ENCODE results near the gene MCU.
"Not testable (repeated sequence)": the region's sequence is repeated elsewhere in the genome, so short reads cannot be mapped to it uniquely, and the experiment has no call there.

MCU gene

DNA sequence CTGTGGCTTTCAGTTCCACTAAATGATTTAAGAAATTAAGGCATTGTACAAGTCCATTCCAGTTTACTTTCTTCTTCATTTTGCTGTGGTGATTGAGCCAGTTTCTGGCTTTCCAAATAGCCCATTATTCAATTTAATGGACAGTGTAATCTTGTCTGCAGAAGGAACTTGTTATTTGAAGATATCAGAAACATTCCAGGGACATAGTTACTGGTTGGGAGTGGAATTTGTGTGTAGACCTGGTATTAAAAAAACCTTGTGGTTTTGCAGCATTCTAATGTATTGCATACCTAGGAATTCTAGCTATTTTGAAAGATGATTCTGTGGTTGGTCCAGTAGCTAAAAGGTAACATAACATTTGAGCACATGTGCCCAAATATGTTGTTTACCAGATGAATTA, 72.2 kb downstream of the MCU start:
- DNase-seq = no peak

DNA sequence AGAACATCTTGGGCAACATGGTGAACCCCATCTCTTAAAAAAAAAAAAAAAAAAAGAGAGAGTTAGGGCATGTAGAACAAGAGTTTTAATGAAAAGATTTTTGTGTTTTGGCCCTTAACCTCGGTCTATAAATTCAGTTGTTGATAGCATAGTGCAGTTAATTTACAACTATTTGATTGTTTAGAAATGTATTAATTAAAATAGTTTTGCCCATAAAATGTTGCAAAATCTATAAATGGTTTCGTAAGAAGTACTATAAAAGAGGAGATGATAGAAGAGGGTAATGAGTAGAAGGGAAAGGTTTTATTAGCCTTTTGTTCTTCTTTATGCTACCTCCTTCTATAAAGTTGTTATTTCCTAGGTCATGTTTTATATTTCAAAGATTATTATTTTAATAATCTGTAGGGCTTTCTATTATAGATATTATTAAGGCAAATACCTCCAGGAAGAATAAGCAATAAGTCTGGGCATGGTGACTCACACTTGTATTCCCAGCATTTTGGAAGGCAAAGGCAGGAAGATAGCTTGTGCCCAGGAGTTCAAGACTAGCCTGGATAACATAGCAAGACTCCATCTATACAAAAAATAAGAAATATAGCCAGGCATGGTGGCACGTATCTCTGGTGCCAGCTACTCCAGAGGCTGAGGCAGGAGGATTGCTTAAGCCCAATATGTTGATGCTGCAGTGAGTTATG, 73.3 kb downstream of the MCU start:
- no peak for DNase-seq

DNA sequence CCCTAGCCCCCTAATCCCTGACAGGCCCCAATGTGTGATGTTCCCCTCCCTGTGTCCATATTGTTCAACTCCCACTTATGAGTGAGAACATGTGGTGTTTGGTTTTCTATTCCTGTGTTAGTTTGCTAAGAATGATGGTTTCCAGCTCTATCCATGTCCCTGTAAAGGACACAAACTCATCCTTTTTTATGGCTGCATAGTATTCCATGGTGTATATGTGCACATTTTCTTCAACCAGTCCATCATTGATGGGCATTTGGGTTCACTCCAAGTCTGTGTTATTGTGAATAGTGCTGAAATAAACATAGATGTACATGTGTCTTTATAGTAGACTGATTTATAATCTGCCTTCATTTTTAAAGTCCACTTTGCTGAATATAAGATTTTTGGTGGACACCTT, 79.3 kb downstream of the MCU start:
- not testable (repeated sequence) for DNase-seq

DNA sequence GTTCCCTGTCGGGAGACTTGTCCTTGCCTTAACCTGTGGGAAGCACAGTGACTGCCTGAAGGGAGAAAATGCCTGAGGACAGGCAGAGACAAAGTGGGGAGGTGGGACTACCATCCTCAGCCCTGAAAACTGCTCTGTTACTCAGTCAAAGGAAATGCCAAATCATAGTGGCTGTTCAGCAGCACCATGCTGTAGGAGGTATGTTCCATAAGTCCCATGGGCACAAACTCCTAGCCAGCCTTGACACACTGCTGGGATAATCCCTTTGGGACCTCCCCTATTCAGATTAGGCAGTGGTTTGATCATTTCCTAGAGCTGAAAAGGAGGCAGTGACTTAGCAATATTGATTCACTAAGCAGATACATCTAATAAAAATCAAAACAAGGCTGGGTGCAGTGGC, 80.1 kb downstream of the MCU start:
- DNase-seq = no peak

DNA sequence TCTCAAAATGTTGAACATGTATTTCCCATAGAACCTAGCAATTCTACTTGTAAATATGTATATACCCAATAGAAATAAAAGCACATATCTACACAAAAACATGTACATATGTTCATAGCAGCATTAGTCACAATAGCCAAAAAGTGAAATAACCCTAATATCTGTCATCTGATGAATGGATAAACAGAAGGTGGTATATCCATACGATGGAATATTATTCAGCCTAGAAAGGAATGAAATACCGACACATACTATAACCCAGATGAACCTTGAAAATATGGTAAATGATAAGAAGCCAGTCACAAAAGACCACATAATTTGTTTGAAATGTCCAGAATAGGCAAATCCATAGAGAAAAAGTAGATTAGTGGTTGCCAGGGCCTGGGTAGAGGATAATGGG, 87.9 kb downstream of the MCU start:
- DNase-seq = no peak

DNA sequence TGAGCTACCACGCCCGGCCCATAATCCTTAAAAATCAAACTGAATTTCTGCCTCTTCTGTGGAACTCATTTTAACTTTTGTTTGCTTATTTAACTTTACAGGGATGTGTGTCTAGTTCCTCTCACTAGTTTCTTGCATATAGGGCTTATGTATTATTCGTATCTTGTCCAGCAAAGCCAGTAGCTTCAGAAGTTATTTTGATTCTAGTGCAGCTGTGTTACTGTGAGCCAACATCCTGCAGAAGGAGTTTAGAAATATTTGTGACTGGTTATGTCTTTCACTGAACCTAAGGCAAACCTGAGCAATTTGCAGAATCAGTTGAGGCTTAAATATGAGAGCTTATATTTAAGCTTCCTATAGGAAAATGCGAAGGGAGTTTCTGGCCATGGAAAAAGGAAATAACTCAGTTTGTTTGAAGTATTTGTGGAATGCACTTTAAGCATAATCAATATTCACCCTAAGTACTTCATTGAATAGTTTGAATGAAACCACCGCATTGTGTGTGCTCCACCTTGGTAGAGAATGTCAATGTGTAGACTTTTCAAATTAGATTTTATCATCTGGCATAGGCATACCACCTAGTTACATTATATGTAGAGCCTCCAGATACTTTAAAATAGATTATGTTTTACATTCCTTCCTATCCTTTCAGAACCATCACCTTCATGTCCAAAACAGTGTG, 90.8 kb downstream of the MCU start:
- DNase-seq = no peak

DNA sequence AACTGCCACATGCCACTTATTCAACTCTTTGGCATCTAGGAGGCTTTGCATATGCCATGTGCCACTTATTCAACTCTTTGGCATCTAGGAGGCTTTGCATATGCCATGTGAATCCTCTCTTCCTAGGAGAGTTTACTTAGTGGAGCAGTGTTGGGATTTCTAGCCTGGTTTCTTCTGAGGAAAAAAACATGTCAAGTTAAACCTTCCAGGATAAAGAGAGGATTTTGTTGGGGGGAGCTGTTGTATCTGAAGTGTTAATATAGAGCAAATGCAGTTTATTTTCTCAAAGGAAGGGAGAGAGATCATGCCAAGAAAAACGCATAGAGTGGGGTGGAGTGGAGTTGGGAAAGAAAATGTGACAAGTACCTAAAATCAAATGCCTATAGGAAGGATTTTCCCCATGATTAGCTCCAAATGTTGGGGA, 91.5 kb downstream of the MCU start:
- DNase-seq = no peak

DNA sequence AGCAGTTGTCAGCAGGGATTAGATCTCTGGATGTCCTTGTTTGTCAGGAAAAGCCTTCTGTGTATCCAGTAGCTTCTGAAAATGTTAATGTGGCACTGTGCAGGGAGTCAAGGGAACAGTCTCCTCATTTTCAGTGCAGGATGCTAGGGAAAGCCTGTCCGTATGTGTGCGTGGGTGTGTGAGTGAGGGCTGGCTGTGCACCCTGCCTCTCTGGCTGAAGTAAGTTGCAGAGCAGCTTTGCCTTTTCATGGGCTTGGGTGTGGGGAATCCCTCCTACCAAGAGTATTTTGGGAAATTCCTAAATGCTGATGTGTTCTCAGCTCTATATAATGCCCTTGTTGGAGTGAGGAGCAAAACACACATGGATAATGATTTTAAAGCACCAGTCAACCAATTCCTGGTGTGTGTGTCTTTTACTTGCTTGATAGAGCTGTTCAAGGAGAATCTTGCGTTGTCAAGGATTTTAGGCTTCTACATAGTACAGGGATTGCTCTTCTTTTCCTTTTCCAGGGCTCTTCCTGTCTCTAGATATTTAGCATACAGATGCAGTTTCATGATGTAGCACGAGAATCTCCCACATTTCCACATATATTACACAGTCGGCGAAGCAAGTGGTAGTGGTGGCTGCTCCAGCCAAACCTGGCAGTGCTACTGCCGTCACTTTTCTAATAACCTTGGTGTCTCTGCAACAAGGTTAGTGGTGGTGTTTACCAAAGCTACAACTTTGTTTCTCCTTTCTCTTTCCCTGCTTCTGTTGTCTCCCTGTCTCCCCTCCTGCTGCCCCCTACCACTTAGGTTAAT, 92.8 kb downstream of the MCU start:
- DNase-seq = no peak

DNA sequence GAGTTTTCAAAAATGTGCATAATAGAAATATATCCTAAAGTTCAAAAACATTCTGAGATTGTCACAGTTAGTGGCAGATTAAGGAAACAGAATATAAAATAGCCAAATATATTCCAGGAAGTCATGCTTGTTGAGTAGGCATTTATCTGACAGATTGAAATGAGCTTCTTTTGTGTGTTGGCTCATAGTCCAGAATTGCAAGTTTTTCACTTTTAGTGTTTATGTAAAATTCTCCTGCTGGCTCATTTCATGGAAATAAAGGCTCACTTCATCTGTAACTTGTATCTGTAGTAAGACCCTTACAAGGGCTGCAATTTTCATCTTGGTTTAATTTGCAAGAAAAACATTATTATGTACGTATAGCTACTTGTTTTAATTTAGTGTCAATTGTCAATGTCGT, 93.5 kb downstream of the MCU start:
- DNase-seq = no peak

DNA sequence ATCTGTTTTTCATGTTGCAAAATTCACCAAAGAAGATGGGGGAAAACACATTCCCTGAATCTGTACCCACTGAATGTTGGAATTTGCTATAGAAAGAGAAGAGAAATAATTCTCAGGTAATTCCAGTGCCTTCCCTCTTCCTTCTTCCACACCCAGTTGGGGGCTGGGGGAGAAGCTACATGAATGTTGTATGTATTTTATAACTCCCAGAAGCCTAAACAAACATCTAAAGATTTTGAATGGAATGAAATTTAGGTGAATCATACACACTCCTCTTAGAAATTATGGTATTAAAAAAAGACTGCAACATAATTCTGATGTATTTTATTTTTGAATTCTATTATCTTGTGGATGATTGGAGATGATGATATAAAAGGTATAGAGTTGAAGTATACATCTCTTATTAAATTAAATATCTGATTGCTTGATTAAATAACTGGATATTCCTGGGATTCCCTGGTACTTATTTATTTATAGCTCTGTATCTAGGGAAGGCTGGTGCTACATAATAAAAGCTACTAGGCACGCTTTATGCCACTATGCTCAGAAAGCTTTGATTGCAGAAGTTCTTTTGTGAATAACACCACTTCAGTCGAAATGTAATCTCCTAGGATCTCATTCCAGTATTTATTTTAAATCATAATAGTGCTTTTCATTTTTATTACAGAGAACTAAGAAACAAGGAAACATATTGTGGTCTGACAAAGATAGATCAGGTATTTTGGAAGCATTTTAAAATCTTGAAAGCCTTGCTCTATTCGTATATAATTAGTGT, 98.5 kb downstream of the MCU start:
- no peak for DNase-seq

DNA sequence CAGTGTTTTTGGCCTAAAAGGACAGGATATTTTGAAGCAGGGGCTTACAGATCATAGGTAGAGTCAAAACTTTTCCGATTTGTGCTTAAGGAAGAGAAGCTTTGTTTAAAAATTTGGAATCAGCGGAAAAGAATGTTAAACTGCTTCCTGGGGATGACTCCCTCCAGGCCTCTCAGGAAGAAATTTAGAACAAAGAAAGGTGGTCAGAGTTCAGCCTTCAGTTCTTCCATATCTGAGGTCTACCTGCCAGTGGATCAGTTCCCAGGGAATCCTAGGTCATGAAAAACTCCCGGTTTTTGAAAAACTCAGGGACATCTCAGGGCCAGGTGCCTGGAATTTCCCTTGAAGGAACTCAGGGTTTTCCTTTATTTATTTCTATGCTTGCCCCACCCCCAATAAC, 100.3 kb downstream of the MCU start:
- no peak for DNase-seq

DNA sequence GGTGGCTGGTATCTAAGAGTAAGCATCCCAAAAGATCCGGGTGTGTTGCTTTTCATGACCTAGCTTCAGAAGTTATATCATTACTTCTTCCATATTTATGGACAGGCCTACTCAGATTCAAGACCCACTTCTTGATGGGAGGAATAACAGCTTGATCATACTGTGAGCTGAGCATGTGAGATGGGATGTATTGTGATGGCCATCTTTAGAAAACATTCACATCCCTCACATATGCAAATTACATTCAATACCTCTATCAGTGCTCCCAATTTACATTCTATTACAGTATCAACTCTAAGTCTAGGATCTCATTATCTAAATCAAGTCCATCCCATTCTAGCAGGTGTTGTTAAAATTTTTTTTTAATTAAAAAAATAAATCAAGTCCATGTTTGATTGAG, 101.8 kb downstream of the MCU start:
- DNase-seq = no peak

DNA sequence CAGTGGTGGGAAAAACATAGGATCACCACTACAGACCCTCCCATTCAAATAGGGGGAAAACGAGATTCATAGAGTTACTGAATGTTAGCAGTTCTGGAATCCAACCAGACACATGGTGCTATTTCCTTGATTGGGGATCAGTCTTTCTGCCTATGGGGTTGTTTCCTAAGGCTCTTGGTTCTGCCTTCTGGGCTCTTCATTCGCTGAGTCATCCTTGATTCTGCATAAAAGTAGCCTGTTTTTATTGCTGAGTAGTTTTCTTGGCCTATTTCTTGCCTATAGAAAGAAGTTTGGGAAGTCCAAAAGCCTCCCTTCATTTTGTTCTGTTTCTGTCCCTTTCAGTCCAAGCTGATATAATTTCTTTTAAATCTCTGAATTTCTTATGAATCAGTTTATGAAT, 102.3 kb downstream of the MCU start:
- no peak for DNase-seq

DNA sequence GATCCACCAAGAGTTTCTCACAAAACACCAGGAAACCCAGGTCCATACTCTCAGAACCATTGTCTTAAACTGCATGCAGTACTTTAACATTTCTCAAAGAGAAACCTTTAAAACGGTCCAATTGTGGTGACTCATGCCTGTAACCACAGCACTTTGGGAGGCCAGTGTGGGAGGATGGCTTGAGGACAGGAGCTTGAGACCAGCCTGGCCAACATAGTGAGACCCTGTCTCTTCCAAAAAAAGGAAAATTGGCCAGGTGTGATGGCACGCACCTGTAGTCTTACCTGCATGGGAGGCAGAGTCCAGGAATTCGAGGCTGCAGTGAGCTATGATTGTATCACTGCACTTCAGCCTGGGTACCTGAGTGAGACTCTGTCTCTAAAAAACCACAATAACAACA, 104.1 kb downstream of the MCU start:
- DNase-seq = no peak

DNA sequence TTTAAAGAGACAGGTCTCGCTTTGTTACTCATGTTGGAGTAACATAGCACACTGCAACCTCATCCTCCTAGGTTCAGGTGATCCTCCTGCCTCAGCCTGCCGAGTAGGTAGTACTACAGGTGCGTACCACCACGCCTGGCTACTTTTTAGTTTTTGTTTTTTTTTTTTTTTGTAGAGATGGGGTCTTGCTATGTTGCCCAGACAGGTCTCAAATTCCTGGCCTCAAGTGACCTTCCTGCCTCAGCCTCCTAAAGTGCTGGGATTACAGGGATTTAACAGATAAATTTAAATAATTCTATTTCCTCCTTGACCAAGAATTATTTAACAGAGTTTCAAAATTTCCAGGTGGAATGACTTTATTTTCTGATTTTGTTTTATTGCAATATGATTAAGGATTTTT, 104.6 kb downstream of the MCU start:
- DNase-seq = no peak

DNA sequence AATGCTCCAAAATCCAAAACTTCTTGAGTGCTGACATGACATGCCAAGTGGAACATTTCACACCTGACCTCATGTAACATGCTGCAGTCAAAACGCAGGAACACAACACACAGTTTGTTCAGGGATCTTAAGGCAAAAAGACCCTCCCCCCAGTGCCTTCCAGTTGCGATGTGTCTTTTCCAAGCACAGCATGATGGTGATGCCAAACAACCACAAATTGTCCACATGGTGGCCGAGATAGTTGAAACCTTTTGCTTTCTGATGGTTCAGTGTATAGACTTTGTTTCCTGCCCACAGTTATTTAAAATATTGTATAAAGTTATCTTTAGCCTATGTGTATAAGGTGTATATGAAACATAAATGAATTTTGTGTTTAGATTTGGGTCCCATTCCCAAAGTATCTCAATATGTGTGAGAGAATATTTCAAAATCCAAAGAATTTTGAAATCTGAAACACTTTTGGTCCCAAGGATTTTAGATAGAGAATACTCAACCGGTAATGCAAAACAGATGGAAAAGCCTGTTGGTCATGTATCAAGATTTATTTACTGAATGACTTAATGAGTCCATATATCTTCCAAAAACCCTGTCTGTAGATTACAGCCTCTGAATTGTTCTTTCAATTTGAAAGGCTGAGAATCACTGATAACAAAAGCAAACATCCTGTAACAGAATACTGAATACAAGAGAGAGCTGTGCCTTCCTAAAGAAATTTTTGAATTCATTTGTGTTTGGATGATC, 108.2 kb downstream of the MCU start:
- DNase-seq = no peak

DNA sequence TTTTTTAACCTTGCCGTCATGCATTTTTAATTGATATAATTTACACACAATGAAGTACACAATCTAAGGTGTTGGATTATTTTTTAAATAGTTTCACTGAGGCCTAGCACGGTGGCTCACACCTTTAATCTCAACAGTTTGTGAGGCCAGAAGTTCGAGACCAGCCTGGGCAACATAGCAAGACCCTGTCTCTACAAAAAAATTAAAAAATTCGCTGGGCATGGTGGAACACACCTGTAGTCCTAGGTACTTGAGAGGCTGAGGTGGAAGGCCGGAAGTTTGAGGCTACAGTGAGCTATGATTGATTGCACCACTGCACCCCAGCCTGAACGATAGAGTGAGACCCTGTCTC, 108.8 kb downstream of the MCU start:
- DNase-seq = no peak

DNA sequence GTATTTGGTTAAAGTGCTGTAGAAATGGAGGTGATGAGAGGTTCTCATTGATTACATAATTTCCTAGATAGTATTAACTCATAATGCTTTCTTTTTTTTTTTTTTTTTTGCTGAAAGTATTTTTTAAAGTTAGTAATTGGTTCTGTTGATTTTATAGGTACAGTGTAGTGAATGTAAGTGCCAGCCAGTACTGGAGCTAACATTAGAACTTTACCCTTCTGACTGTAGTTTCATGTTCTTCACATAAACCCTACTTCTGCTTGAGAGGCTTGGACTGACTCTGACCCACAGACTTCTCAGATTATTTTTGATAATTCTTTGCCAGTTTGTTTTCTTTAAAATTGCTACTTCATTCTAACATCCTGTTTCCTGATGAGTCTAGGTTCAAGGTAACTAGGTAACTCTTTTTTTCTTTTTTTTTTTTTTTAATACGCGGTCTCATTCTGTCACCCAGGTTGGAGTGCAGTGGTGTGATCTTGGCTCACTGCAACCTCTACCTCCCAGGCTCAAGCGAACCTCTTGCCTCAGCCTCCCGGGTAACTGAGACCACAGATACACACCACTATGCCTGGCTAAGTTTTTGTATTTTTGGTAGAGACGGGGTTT, 109.4 kb downstream of the MCU start:
- no peak for DNase-seq

DNA sequence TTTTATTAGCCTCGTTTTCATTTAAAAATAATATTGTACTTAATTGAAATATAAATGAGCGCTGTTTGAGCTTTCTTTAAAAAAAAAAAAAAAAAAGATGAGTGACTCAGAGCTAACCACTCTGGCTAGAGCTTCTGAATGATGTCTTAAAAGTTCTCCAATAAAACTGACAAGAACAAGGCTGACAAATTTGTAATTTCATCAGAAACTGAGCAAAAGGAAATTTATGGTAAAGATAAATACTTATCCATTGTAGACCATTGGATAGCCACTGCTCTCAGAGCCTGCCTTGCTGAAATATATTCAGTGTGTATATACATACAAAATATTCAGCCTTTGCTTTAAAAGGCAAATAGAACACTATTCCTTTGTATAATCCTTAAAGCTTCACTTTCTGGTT, 110.4 kb downstream of the MCU start:
- DNase-seq = no peak

DNA sequence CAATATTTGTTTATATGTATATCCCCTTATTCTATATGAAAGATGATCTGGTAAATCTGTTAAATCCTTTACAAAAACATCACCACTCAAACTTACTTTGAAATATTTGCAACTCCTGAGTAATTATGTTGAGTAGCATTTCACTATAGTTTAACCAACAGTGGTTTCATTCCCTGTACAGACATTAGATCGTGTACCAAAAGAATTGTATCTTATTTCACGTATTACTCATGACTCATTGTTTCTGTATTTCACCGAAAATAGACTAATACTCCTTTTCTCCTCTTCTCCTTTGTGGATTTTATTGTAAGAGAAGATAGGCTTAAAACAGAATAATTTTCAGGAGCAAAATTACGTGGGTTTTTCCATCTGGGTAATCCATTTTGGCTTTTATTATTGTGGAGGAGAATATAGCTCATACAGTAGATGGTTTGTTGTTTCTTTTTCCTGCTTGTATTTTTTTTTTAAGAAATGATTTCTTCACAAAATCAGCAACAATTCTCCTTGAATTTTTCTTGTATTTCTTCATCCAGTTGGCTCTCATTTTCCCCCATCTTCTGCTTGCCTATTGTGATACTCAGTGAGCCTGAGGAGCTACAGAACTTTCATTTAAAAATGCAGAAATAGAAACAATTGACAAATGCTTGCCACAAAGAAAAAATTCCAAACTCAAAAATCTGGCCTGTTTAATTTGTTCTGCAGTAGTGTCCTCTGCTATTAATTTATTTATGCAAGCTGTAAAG, 111.0 kb downstream of the MCU start:
- DNase-seq = no peak

DNA sequence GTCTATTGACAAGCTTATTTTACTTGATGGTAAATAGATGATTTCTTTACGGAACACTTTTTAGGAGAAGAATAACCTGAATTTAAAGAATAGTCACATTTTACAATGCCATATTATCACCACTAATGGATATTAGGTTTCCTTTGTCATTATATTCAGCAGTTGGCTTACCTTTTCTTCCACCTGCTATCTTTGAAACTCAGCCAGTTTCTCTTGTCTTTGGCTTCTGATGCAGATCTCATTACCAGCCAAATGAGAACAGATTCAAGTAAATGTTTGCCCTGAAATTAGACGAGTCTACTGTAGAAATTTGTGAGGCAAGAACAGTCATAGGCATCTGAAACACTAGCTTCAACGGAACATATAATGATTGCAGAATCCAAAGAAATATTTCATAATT, 116.1 kb downstream of the MCU start:
- peak; percentile 50 for DNase-seq

DNA sequence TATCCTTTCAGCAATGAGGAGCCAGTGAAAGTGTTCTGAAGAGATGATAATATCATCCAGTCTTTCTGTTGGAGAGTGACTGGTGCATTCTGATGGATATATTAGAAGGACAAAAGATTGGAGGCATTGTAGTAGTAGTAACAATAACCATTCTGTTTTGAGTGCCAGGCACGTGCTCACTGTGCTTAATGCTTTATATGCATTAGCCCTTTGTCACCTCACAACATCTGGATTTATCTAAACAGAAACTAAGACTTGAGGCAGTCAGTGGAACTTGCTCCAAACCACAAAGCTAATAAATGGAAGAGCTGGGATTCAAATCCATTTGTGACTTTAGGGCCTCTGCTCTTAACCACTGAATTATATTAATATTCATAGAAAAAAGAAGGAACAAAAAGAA, 117.1 kb downstream of the MCU start:
- no peak for DNase-seq

Data from NCI-H1105 (cell line).